Measurements from ENCODE around the gene STX8.

DNA sequence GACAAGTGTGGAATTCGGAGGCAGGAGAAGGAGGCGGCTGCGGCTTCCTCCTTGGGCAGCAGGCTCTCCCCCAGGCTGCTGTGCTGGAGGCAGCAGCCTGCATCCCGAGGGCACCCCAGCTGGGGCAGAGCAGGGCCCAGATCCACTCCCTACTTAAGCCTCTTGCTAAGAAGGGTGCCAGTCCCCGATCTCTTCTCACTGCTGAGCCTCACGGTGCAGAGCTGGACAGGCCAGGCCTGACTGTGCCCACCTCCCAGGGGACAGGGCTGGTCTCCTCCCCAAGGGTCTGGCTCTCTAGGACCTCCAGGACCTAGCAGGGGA lies 343.5 kb downstream of the STX8 start:
- TF ChIP-seq POLR2AphosphoS5 (IDR thresholded peaks at IDR 0.05; ENCODE audit: low read depth, low read length) (no peak), POLR2A (IDR thresholded peaks at IDR 0.05; ENCODE audit: low read depth, low read length) (no peak), TAF1 (IDR thresholded peaks at IDR 0.05; ENCODE audit: borderline replicate concordance, low read depth, low read length) (no peak)

Data from GM12892 (cell line).